ENCODE data around the gene B3GNT5. TPM values are rescaled to one million over a fixed set of nuclear protein-coding genes. Genes with fewer than 3 reads are reported as not detected.

Gene B3GNT5
- total and polyA plus RNA-seq, 7 donors, result 12.1 to 98.9 (median 54.7) TPM

- H3K4me3 ChIP-seq, result no peak overlapping the region
- no peaks in the 10 kb centered on the region for H3K27me3 ChIP-seq (ENCODE audit: insufficient read depth in 3 of 3, low read length in 2 of 3)
- intact Hi-C loops (cut with DNase I), result no loop called here
- H3K9me3 ChIP-seq, result no peaks in the 10 kb centered on the region
- H3K36me3 ChIP-seq (ENCODE audit: insufficient read depth in 1 of 2, low read depth in 1 of 2), result peaks cover 0 to 9% of the 10 kb centered on the region in 2 donors
- H3K27ac ChIP-seq, result no peak overlapping the region
- 32 to 33% (median 33%) methylated on average over 2 of the region's 2 CpGs for WGBS, 3 donors
- H3K4me1 ChIP-seq, result peaks cover 28% of the 10 kb centered on the region
- peak in 1 of 4 donors; percentile 34 for ATAC-seq
- TF ChIP-seq, protein P1, sequence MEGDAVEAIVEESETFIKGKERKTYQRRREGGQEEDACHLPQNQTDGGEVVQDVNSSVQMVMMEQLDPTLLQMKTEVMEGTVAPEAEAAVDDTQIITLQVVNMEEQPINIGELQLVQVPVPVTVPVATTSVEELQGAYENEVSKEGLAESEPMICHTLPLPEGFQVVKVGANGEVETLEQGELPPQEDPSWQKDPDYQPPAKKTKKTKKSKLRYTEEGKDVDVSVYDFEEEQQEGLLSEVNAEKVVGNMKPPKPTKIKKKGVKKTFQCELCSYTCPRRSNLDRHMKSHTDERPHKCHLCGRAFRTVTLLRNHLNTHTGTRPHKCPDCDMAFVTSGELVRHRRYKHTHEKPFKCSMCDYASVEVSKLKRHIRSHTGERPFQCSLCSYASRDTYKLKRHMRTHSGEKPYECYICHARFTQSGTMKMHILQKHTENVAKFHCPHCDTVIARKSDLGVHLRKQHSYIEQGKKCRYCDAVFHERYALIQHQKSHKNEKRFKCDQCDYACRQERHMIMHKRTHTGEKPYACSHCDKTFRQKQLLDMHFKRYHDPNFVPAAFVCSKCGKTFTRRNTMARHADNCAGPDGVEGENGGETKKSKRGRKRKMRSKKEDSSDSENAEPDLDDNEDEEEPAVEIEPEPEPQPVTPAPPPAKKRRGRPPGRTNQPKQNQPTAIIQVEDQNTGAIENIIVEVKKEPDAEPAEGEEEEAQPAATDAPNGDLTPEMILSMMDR (IDR thresholded peaks at IDR 0.05), result no peak
- DNase-seq, result no peak
Observed at GRCh38 chr3:183275418-183275817, 22.4 kb downstream of the B3GNT5 start.

GRCh38 chr3:183275937-183276336 is 22.9 kb downstream of the B3GNT5 start:
- TF ChIP-seq, protein P1 (IDR thresholded peaks at IDR 0.05), result no peak
- Histone ChIP-seq H3K27ac (no peak overlapping the region), H3K9me3 (no peaks in the 10 kb centered on the region), H3K36me3 (ENCODE audit: insufficient read depth in 1 of 2, low read depth in 1 of 2) (peaks cover 0 to 4% of the 10 kb centered on the region in 2 donors), H3K4me3 (no peak overlapping the region), H3K27me3 (ENCODE audit: insufficient read depth in 3 of 3, low read length in 2 of 3) (no peaks in the 10 kb centered on the region), H3K4me1 (peaks cover 28% of the 10 kb centered on the region)
- DNase-seq, result no peak
- intact Hi-C loops (cut with DNase I), result no loop called here
- no peak for ATAC-seq
- WGBS, 3 donors, result 82 to 87% (median 83%) methylated on average over 3 of the region's 3 CpGs

DNA sequence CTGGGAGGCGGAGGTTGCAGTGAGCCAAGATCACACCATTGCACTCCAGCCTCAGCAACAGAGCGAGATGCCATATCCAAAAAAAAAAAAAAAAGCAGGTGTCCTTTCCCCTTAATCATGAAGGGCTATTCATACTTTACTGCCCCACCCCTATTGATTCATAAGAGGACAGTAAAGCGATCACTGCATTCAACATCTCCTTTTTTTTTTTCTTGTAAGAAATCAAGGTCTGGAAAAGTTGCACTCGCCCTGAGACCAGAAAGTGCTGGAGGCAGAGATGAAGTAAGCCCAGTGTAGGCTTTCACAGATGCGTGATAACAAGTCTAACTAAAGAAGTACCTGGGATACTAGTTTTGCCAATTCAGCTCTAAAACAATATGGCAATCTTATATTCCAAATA is 24.2 kb downstream of the B3GNT5 start:
- Histone ChIP-seq H3K36me3 (ENCODE audit: insufficient read depth in 1 of 2, low read depth in 1 of 2) (no peaks in the 10 kb centered on the region), H3K4me1 (peaks cover 16% of the 10 kb centered on the region), H3K27me3 (ENCODE audit: insufficient read depth in 3 of 3, low read length in 2 of 3) (no peaks in the 10 kb centered on the region), H3K9me3 (no peaks in the 10 kb centered on the region), H3K27ac (no peak overlapping the region), H3K4me3 (no peak overlapping the region)
- TF ChIP-seq, protein P1 (IDR thresholded peaks at IDR 0.05), result no peak
- DNase-seq (no peak), ATAC-seq (no peak)
- 94 to 97% (median 96%) methylated on average over 5 of the region's 5 CpGs for WGBS, 3 donors
- intact Hi-C loops (cut with DNase I), result no loop called here

DNA sequence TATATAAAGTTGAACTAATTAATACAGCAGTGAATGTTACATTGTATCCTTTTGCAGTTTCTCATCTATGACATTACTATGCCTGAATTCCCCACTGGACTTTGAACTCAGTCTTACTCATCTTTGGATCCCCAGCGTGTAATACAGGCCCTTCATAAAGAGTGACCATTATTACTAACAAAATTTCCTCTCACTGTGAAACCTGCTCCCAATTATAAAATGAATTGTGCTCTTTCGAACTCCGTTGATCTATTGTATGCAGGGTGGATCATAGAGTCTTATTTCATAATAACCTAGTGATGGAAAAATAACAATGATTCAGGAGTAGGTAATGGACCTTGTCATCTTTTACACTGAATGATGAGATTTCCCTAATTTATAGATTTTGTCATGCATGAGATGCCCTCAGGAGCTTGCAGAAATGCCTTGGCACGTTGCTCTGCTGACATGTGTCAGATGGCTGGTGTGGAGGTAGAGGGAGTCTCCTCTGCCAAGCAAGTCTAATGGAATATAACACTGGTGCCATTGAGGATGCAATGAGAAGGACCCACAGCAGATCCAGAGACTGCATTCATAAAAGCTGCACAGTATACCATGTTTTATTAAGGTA is 25.5 kb downstream of the B3GNT5 start:
- no peak overlapping the region for H3K27ac ChIP-seq
- H3K4me1 ChIP-seq, result peaks cover 14% of the 10 kb centered on the region
- TF ChIP-seq, protein P1 (IDR thresholded peaks at IDR 0.05), result no peak
- WGBS, 3 donors, result 71 to 75% (median 72%) methylated on average over 4 of the region's 4 CpGs
- DNase-seq (no peak), ATAC-seq (peak in 1 of 4 donors; percentile 28)
- intact Hi-C loops (cut with DNase I), result no loop called here
- H3K27me3 ChIP-seq (ENCODE audit: insufficient read depth in 3 of 3, low read length in 2 of 3), result no peaks in the 10 kb centered on the region
- no peaks in the 10 kb centered on the region for H3K36me3 ChIP-seq (ENCODE audit: insufficient read depth in 1 of 2, low read depth in 1 of 2)
- H3K4me3 ChIP-seq, result no peak overlapping the region
- H3K9me3 ChIP-seq, result no peaks in the 10 kb centered on the region

- TF ChIP-seq, protein P1 (IDR thresholded peaks at IDR 0.05), result no peak
- H3K4me1 ChIP-seq, result peaks cover 12% of the 10 kb centered on the region
- H3K27ac ChIP-seq, result no peak overlapping the region
- H3K9me3 ChIP-seq, result no peaks in the 10 kb centered on the region
- no peak overlapping the region for H3K4me3 ChIP-seq
- intact Hi-C loops (cut with DNase I), result no loop called here
- no peak for DNase-seq
- H3K27me3 ChIP-seq (ENCODE audit: insufficient read depth in 3 of 3, low read length in 2 of 3), result no peaks in the 10 kb centered on the region
- ATAC-seq, result no peak
- H3K36me3 ChIP-seq (ENCODE audit: insufficient read depth in 1 of 2, low read depth in 1 of 2), result no peaks in the 10 kb centered on the region
- WGBS, 3 donors, result 80 to 86% (median 81%) methylated on average over 3 of the region's 3 CpGs
Observed at GRCh38 chr3:183279371-183279770, 26.3 kb downstream of the B3GNT5 start.

All from psoas muscle (tissue), 8 donors.